ENCODE measurements around the gene ATP23.

The ATP23 gene, protein sequence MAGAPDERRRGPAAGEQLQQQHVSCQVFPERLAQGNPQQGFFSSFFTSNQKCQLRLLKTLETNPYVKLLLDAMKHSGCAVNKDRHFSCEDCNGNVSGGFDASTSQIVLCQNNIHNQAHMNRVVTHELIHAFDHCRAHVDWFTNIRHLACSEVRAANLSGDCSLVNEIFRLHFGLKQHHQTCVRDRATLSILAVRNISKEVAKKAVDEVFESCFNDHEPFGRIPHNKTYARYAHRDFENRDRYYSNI

GRCh38 chr12:57941165-57941894, at the start of gene ATP23:
Gene ATP23, plus strand, starts transcription at chr12:57941567. Its CDS starts 135 bp downstream, at chr12:57941702.
- peak; percentile 86 for DNase-seq (ENCODE audit: low spot score)

DNA sequence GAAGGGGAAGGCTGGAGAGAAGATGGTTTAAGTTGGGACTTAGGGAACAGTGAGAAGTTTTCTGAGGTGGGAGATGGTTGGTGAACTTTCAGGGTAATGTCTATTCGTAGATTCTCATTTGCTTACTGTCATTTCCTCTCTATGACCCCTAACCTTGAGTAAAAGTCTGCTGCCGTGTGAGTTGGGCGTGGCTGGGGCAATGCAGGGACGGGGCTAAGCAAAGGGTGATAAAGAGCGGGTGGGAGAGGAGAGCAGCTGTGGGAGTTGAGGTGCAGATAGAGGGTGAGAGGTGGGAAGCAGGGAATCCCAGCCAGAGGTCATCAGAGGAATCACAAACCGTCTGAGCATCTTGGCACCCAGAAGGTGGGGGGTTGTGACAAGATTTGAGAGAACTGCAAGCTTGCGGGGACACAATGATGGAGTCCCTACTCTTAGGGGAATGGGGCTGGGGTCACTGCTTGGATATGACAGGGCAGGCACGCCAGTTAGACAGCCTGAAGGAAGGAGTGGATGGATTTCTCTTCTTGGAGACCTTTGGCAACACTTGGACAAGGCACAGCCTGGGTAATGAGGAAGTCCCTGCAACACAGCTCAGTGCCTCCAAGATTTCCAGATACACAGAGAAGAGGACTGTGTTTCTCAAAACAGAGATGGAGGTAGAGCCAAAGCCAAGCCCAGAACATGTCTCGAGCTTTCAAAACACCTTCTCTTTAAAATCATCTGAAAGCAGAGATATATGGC, 49.0 kb upstream of the ATP23 start:
- DNase-seq (ENCODE audit: low spot score), result no peak

- DNase-seq (ENCODE audit: low spot score), result peak; percentile 87
These were observed 47.7 kb upstream of the ATP23 start for GRCh38 chr12:57893431-57894353.

DNA sequence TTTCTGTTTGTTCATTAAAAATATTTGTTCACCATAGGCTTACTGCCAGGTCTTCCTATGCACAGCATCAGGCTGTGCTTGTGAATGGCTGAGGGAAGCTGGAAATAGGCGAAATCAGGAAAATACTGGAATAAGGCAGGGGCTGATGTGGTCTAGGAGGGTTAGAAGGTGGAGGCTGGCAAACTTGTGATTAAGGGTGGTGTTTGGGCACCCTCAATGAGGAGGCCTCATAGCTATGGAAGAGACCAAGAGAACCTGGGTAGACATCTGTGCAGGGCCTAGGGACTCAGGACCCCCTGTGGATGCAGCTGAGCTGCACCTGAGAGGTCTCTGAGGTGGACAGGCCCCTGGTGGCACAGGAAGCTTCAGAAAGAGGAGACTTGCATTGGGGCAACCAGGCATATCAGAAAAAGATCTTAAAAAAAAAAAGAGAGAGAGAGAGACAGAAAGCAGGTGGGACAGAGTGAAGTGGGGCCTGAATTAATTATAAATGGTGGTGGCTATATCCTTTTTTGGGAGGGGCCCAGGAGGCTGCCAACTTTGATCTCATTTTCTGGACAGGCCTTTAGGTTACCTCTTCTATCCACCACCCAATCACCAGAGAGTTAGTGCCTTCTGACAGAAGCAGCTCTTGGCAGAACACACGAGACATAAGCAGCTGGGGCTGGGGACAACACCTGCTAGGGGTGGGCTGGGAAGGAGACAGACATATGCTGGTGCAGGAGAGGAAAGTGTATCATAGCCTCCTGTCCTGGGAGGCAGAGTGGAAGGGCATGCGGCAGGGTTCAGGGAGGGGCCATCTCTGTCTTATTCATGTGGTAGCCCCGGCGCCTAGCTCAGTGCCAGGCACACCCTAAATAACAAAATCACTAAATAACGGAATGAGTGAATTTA, 46.7 kb upstream of the ATP23 start:
- DNase-seq (ENCODE audit: low spot score), result peak; percentile 46

DNA sequence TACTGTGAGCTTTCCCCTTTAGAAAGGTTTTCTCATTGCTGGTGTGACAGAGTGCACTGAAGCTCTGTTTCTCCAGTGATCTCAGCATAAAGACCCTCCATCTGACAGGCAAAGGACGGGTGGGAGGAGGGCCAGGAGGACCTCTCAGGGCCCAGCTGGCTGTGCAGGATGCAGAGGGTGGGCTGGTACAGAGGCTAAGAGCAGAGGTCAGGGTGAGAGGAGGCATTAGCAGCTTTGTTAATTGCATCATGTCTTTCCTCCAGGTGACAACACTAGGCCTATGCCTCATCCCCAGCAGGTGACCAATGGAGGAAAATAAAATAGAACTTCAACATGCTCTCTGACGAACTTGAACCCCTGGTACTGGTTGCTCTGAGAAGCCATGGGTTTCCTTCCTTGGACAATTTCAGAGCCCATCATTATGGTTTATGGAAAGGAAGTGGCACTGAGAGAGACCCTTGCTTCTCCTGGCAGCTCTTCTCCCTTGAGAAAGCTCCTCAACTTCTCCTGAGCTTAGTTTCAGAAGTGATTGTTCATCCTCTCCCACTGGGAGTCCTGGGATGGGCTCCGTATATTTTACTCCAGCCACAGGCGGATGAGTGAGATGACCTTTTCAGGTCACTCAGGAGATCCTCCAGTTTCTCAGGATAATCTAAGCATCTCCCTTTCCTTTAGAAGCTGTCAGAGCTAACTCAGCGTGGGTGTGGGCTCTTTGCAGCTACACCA, 45.8 kb upstream of the ATP23 start:
- no peak for DNase-seq (ENCODE audit: low spot score)

DNA sequence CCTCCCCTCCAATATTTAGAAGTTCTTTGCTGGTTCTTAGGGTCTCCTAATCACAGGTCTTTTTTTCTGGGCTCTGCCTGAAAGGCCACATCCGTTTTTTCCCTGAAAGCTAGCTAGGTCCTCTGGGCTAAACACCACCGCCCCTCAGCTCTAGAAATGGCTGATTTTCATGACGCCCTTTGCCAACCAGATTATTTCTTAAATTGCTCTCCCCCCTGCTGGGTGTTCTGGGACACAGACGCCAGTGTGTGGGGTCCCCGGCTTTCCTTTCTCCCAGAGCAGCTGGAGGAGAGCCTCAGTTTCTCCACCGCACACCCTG, 45.3 kb upstream of the ATP23 start:
- no peak for DNase-seq (ENCODE audit: low spot score)

DNA sequence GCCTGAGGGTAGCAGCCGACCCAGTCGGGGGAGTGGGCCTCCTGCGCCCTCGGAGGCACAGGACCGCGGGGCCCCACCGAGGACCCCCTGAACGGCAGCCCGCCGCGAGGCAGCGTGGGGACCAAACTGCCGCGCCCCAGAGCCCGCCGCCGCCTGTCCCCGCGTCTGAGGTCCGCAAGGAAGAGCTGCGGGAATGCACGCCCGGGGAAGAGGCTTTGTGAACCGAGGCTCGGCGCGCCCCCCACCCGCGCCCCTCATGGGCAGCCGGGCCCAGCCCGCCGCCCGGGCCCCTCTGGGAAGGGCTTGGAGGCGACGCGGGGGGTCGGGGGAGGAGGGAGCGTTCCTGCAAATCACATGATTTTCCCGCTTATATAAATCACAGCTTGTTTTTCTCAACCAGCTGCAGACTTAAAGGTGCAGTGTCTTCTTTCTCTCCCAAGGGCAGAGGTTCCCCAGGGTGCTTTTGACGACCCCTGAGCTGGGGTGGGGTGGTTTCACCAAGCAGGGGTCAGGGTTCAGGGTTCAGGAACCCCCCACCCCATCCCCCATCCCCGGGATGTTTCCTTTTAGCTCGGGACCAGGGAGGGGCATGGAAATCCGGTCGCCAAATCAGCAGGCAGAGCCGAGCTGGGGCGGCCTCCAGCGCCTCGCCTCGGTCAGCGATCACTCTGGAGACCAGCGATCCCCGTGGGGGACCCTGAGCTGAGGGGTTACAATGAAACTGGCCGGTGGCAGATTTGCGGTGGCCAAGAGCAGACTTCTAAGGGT, 44.7 kb upstream of the ATP23 start:
- DNase-seq (ENCODE audit: low spot score), result peak; percentile 77

- DNase-seq (ENCODE audit: low spot score), result no peak
These were observed 43.9 kb upstream of the ATP23 start for GRCh38 chr12:57897286-57897974.

DNA sequence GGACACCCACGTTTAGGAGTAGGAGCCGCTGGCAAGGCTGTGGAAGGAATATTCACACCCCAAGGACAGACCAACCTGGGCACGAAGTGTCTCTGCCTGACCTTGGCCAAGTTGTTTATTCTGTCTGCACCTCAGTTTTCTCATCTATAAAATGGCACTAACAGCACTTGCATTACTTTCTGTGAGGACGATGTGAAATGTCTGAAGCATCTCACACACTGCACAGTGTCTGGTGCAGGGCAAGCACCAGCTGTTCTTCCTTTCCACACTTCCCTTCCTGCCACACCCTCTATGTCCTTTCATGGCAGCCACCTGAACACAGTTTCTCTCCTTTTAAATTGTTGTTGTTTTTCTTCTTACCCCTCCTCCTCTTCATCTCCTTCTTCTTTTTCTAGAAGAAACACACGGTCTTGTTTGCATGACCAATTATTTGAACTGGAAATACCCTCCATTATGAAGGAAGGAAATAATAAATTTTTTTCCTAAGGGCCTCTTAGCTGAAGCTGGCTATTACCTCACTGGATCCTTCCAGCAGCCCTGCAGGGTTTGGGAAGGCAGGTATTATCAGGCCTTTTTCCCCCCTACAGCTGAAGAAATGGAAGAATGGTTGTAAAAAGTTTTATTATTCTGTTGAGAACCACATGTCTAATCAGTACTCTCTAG, 42.9 kb upstream of the ATP23 start:
- no peak for DNase-seq (ENCODE audit: low spot score)

GRCh38 chr12:57899010-57899662, 42.2 kb upstream of the ATP23 start:
- DNase-seq (ENCODE audit: low spot score), result no peak

DNA sequence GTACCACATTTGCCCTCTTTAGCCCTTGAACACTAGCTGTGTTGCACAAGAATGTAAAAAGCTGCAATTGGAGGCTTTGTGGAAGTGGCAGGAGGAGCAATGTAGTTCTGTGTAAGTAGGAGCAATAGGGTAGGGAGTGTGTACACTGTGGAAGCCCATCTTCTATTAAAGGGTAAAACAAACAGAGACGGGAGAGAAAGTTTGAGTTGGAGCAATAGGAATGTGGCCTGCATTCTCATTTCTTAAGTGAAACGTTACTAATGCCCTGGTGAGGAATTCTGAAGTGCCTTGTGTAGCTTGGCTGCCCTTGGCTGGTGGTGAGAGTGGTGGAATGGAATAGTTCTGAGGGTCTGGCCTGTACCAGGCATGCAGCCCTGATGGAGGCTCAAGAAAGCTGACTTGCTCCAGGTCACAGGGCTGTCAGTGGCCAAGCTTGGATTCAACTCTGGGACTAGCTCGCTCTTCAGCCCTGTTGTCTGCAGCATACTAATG, 38.8 kb upstream of the ATP23 start:
- no peak for DNase-seq (ENCODE audit: low spot score)

- DNase-seq (ENCODE audit: low spot score), result no peak
These were observed 36.9 kb upstream of the ATP23 start for GRCh38 chr12:57904426-57904825.

DNA sequence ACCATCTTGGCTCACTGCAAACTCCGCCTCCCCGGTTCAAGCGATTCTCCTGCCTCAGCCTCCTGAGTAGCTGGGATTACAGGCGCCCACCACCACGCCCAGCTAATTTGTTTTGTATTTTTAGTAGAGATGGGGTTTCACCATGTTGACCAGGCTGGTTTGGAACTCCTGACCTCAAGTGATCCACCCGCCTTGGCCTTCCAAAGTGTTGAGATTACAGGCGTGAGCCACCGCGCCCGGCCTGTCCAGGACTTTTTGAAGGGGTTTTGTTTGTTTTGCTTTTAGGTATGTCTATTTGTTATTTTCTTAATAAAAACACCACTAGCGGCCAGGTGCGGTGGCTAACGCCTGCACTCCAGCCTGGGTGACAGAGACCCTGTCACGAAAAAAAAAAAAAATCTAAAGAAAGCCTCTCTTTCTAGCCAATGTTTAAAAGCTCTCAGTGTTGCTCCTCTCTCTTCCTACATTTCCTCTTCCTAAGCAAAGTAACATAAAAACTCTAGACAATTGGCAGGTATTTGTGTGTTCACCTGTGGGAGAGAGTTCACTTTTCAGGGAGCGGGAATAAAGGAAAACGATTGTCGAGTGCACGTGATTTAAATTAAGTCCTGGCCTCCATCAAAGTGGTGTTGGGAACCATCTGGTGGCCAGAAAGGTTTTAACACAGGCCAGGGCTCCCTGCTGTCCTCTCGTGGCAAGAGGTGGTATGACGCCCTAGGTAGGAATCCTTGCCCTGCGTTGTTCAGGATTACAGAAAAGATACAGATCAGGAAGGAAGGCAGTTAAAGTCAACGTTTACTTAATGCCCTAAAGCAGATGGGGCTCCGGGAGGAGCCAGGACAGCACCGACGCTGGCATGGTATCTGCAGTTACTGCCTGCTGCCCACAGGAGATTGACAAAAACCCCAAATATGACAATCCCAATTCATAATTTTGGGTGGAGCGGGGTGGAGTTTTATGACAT, 36.2 kb upstream of the ATP23 start:
- DNase-seq (ENCODE audit: low spot score), result peak; percentile 95

DNA sequence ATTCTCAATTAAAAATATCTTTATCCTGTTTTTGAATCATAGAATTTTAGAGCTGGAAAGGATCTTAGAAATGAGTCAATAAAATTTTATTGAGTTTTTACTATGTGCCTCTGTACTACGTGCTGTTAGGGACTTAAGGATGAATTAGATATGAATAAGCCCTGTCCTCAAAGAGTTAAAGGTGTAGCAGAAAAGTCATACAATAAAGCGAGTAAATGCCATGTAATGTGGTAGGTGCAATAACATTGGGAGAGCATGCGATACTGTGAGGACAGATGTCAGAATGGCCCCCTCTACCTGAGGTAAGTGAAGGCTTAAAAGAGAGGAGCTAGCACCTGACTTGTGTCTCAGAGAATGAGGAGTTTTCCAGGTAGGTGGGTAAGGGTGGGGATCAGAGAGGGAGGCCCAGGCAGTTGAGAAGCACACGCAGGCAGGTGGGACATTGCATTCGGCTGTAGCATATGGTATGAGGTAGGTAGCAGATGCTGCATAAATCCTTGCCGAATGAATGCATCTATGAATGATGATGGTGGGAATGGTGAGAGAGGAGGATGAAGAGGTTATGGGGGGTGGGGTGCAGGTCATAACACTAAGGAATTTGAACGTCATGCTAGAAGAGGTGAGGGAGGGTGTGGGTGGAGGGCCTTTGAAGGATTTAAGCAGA, 35.4 kb upstream of the ATP23 start:
- peak; percentile 64 for DNase-seq (ENCODE audit: low spot score)

- peak; percentile 63 for DNase-seq (ENCODE audit: low spot score)
These were observed 34.5 kb upstream of the ATP23 start for GRCh38 chr12:57906821-57907220.

DNA sequence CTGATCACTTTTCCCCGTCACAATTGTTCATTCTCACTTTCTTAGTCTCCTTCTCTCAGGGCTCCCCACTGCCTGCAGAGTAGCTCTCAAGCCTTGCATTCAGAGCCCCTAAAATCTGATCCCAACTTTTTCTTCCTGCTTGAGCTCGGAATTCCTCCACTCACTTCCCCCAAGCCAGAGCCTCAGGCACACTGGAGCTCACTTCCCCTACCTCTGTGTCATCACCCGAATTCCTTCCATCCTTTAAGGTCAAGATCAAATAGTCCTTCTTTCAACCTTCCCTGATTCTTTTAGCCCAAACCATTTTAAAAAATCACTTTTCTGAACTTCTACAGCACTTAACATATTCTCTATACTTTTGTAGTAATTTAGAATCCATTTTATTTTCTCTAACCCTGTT, 34.1 kb upstream of the ATP23 start:
- no peak for DNase-seq (ENCODE audit: low spot score)

Measured in cerebellar cortex (tissue), 1 donor.